Esophagus muscularis mucosa (tissue), 3 donors: ENCODE results near the gene PLP2.

Experiments
- CTCF ChIP-seq, 3 experiments: fragments of 200-600 bp in 2 of 3; fragments of 450-650 bp in 1 of 3; sonication (generic) in 2 of 3; IDR thresholded peaks; one replicate each; pipeline ENCODE4 v1.5.1; 2017 to 2019; ENCODE audit warnings: antibody characterized with exemption in 3 of 3, mild to moderate bottlenecking in 2 of 3, moderate library complexity in 1 of 3
- EP300 ChIP-seq: sonication (generic); formaldehyde crosslinking; IDR thresholded peaks from one replicate; pipeline ENCODE4 v1.6.1; 2017; ENCODE audit warnings: antibody characterized with exemption

- TF ChIP-seq EP300 (no peak), CTCF (IDR thresholded peaks at IDR 0.05) (peak; percentile 77 to 85 (median 79))
These were observed 7.9 kb upstream of the PLP2 start for GRCh38 chrX:49163555-49164419.
